HepG2 (cell line): Measurements from ENCODE around the gene ADGRB2. TPM values are rescaled to one million over a fixed set of nuclear protein-coding genes. Genes with fewer than 3 reads are reported as not detected.

Source experiments
- ATAC-seq: fragments of 200-7000 bp; cut with Tn5 transposase; 3 replicates; pipeline ENCODE4 v1.9.1; 2020; ENCODE audit warnings: mild to moderate bottlenecking, moderate library complexity
- BruUV-seq: library from RNA; stranded (reverse); fragments of 400-500 nt; replicated peaks from 2 replicates; lab custom pipeline; 2021; lab: Mats Ljungman, UMichigan
- CTCF ChIA-PET: fragments of 300-600 bp; formaldehyde crosslinking; extraction: SDS; loops from one replicate; lab custom pipeline; 2021; ENCODE audit warnings: low total read pairs, inconsistent platforms, low intra/inter-chr PET ratio; lab: Yijun Ruan, JAX
- POLR2A ChIA-PET: fragments of 350-600 bp; sonication (Branson Sonifier 250); formaldehyde crosslinking; loops from one replicate; lab custom pipeline; 2020; ENCODE audit warnings: antibody characterized with exemption, inconsistent platforms; lab: Yijun Ruan, JAX
- DNase-seq: peaks from one replicate; pipeline ENCODE4 v3.0.0-alpha.2; 2015; ENCODE audit warnings: low spot score
- FAIRE-seq: peaks from 3 replicates; lab custom pipeline; 2011; peaks lifted over from hg19 to GRCh38; lab: Jason Lieb, UNC
- H2AFZ ChIP-seq: one replicate; pipeline ENCODE4 v1.6.1; 2011; ENCODE audit warnings: low read length, inconsistent platforms
- H3K27ac ChIP-seq: fragments of 300-600 bp; 3 replicates; pipeline ENCODE4 v1.8.0; 2011; ENCODE audit warnings: mixed run types, mild to moderate bottlenecking, mixed read lengths, low read length, inconsistent platforms; ENCODE audit not compliant: insufficient read depth; ENCODE audit errors: extremely low read length
- H3K27me3 ChIP-seq, 2 experiments: fragments of 200-600 bp in 1 of 2; 2 replicates in 1 of 2; 3 replicates in 1 of 2; pipeline versions ENCODE4 v1.6.0 to v1.8.0; 2011; ENCODE audit warnings: low read length in 2 of 2, mild to moderate bottlenecking in 2 of 2, moderate library complexity in 2 of 2, inconsistent platforms in 1 of 2; ENCODE audit not compliant: insufficient read depth in 2 of 2, control insufficient read depth in 1 of 2
- H3K36me3 ChIP-seq, 2 experiments: fragments of 200-600 bp in 1 of 2; replicated peaks in 1 of 2; 2 replicates in 1 of 2; 3 replicates in 1 of 2; pipeline versions ENCODE4 v1.5.1 to v1.8.0; 2011; ENCODE audit warnings: low read length in 2 of 2, inconsistent platforms in 1 of 2; ENCODE audit not compliant: insufficient read depth in 2 of 2, control insufficient read depth in 1 of 2
- H3K4me1 ChIP-seq: 2 replicates; pipeline ENCODE4 v1.5.1; 2012; ENCODE audit warnings: low read length, inconsistent platforms; ENCODE audit not compliant: insufficient read depth
- H3K4me2 ChIP-seq: 2 replicates; pipeline ENCODE4 v1.6.0; 2011; ENCODE audit warnings: low read depth, low read length, inconsistent platforms
- H3K4me3 ChIP-seq, 3 experiments: fragments of 200-600 bp in 1 of 3; sonication (generic), shearing (Covaris generic) in 1 of 3; replicated peaks in 1 of 3; 2 replicates each; pipeline ENCODE4 v1.5.1; 2011 to 2016; ENCODE audit warnings: low read length in 3 of 3, inconsistent platforms in 2 of 3, low read depth in 2 of 3, mild to moderate bottlenecking in 2 of 3, control low read depth in 1 of 3, mixed read lengths in 1 of 3; ENCODE audit not compliant: insufficient read depth in 1 of 3
- H3K79me2 ChIP-seq: one replicate; pipeline ENCODE4 v1.6.1; 2011; ENCODE audit warnings: low read length, inconsistent platforms; ENCODE audit not compliant: insufficient read depth
- H3K9ac ChIP-seq: 2 replicates; pipeline ENCODE4 v1.6.0; 2011; ENCODE audit warnings: mild to moderate bottlenecking, low read depth, low read length, inconsistent platforms; ENCODE audit not compliant: insufficient read depth
- H3K9me3 ChIP-seq: 2 replicates; pipeline ENCODE4 v1.5.1; 2012; ENCODE audit warnings: mild to moderate bottlenecking, low read length
- H4K20me1 ChIP-seq: 2 replicates; pipeline ENCODE4 v1.6.0; 2011; ENCODE audit warnings: inconsistent platforms, mild to moderate bottlenecking, low read length, moderate library complexity; ENCODE audit not compliant: insufficient read depth
- PHF21A ChIP-seq: sonication (generic); formaldehyde crosslinking; IDR thresholded peaks from 2 replicates; pipeline ENCODE4 v1.5.0; 2020; ENCODE audit warnings: mild to moderate bottlenecking, missing genetic modification reagents
- RFXANK ChIP-seq: IDR thresholded peaks from 2 replicates; pipeline ENCODE4 v1.6.1; 2016
- SETDB1 ChIP-seq: sonication (generic); formaldehyde crosslinking; IDR thresholded peaks from 2 replicates; pipeline ENCODE4 v1.5.1; 2020; ENCODE audit warnings: missing genetic modification reagents, mild to moderate bottlenecking, borderline replicate concordance
- SIX1 ChIP-seq: sonication (generic); formaldehyde crosslinking; IDR thresholded peaks from 2 replicates; pipeline ENCODE4 v1.4.0; 2020; ENCODE audit warnings: missing genetic modification reagents, borderline replicate concordance
- SNRNP70 ChIP-seq: fragments of 200-400 bp; formaldehyde crosslinking; IDR thresholded peaks from 2 replicates; pipeline ENCODE4 v1.6.1; 2017; ENCODE audit warnings: mild to moderate bottlenecking, low read depth, low read length, moderate library complexity
- SOX5 ChIP-seq: IDR thresholded peaks from 2 replicates; pipeline ENCODE4 v1.6.1; 2016; ENCODE audit warnings: borderline replicate concordance
- TARDBP ChIP-seq: sonication (generic); formaldehyde crosslinking; IDR thresholded peaks from 2 replicates; pipeline ENCODE4 v1.8.0; 2022; ENCODE audit warnings: mild to moderate bottlenecking, missing genetic modification reagents
- ZBTB8A ChIP-seq: sonication (generic); formaldehyde crosslinking; IDR thresholded peaks from 2 replicates; pipeline ENCODE4 v1.4.0; 2020; ENCODE audit warnings: mild to moderate bottlenecking, low read depth, missing genetic modification reagents, borderline replicate concordance
- ZNF224 ChIP-seq: sonication (generic); formaldehyde crosslinking; IDR thresholded peaks from 2 replicates; pipeline ENCODE4 v1.5.0; 2020; ENCODE audit warnings: mild to moderate bottlenecking, missing genetic modification reagents
- ZNF260 ChIP-seq: sonication (generic); formaldehyde crosslinking; IDR thresholded peaks from 2 replicates; pipeline ENCODE4 v1.4.0; 2020; ENCODE audit warnings: missing genetic modification reagents, low read depth, mild to moderate bottlenecking, borderline replicate concordance
- ZSCAN25 ChIP-seq: sonication (generic); formaldehyde crosslinking; IDR thresholded peaks from 2 replicates; pipeline ENCODE4 v1.8.0; 2022; ENCODE audit warnings: mild to moderate bottlenecking, missing genetic modification reagents
- WGBS: methylation state at CpG from one replicate; pipeline ENCODE4 v1.1.6; 2017; ENCODE audit warnings: low lambda C conversion rate; 5-methylcytosine and 5-hydroxymethylcytosine counted together
- in situ Hi-C: cut with HindIII; loops from 2 replicates; pipeline ENCODE4 v1.10.0; 2017; ENCODE audit warnings: low pct_unique_long_range_greater_than_20kb; ENCODE audit not compliant: extremely low pct_ligation_motif_present
- intact Hi-C: fragments of 100-400 bp; cut with micrococcal nuclease; formaldehyde crosslinking; loops from one replicate; pipeline ENCODE4 v1.10.0; 2022; ENCODE audit not compliant: unreplicated experiment
- polyA plus RNA-seq, 8 experiments: library from polyadenylated mRNA; depleted of rRNA in 3 of 8; stranded (reverse) in 7 of 8; unstranded in 1 of 8; fragments of >200 nt; fragmentation: Illumina TruSeq in 4 of 8; extraction: Trizol in 4 of 8; gene quantifications; 2 replicates each; pipeline versions ENCODE4 v1.2.1 to v1.2.3, GENCODE V29; 2011 to 2016; ENCODE audit warnings: low read depth in 4 of 8, missing spikeins in 1 of 8, mixed read lengths in 1 of 8; ENCODE audit not compliant: insufficient read depth in 1 of 8
- total RNA-seq, 5 experiments: library from RNA; depleted of rRNA; stranded (reverse); fragments of >200 nt; fragmentation: Illumina TruSeq; extraction: Trizol; gene quantifications; 2 replicates each; pipeline ENCODE4 v1.2.3, GENCODE V29; 2016; ENCODE audit warnings: low read depth in 1 of 5
- TF ChIP-seq, protein P1 (sequence below): sonication (generic); formaldehyde crosslinking; IDR thresholded peaks from 2 replicates; pipeline ENCODE4 v1.5.1; 2020; ENCODE audit warnings: mild to moderate bottlenecking, missing genetic modification reagents, borderline replicate concordance

ADGRB2 gene
- total and polyA plus RNA-seq, 2 of the 13 experiments (the other 11 are each of a cell fraction or from before 2014, with no cell fraction given): 0.03 to 0.09 TPM

DNA sequence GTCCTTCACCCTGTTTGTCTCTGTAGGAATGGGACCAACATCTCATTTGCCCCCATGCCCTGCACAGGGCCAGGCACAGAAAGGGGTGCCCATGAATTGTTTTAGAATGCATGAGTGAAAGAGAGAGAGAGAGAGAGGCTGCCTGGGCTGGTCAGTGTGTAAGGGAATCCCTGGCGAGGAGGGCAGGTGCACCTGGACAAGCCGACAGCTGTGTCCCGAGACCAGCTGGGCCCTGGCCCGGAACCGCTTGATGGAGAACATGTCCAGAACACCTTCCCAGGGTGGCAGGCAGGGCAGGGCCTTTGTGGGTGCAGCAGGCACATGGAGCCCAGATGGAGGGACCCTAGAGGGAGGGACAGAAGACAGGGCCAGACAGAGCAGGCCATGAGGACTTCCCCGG, 28.9 kb upstream of the ADGRB2 start:
- intact Hi-C loops (no loop called here), in situ Hi-C loops (no loop called here)
- POLR2A ChIA-PET: no interaction called here
- H3K36me3 ChIP-seq: no peaks in the 10 kb centered on the region
- CTCF ChIA-PET: no interaction called here
- H2AFZ ChIP-seq: no peak overlapping the region
- H3K9me3 ChIP-seq: no peaks in the 10 kb centered on the region
- no peaks in the 10 kb centered on the region for H4K20me1 ChIP-seq
- H3K4me1 ChIP-seq: peaks cover 18% of the 10 kb centered on the region
- H3K27ac ChIP-seq: no peak overlapping the region
- WGBS: 48% methylated on average over 5 of the region's 6 CpGs
- H3K79me2 ChIP-seq: no peaks in the 10 kb centered on the region
- H3K4me2 ChIP-seq: no peak overlapping the region
- BruUV-seq: no TSS peak
- no peak for DNase-seq
- no peak for ATAC-seq
- H3K9ac ChIP-seq: no peak overlapping the region
- H3K27me3 ChIP-seq: peaks cover 3 to 26% of the 10 kb centered on the region in 2 experiments; a peak in 3 of 5 replicates
- TF ChIP-seq PHF21A (no peak), SETDB1 (no peak), ZBTB8A (no peak), RFXANK (CRISPR knock-in tag) (no peak), ZNF260 (CRISPR knock-in tag) (no peak), SOX5 (no peak)
- FAIRE-seq: no peak
- no peak overlapping the region for H3K4me3 ChIP-seq

- Histone ChIP-seq H3K9me3 (no peaks in the 10 kb centered on the region), H4K20me1 (no peaks in the 10 kb centered on the region), H3K9ac (no peak overlapping the region), H3K4me2 (no peak overlapping the region), H3K79me2 (no peaks in the 10 kb centered on the region), H3K27ac (no peak overlapping the region), H2AFZ (no peak overlapping the region), H3K36me3 (no peaks in the 10 kb centered on the region), H3K4me3 (no peak overlapping the region), H3K4me1 (peaks cover 22% of the 10 kb centered on the region), H3K27me3 (peaks cover 3 to 25% of the 10 kb centered on the region in 2 experiments; a peak in 3 of 5 replicates)
- no TSS peak for BruUV-seq
- ChIA-PET CTCF (no interaction called here), POLR2A (no interaction called here)
- ATAC-seq (no peak), FAIRE-seq (no peak), DNase-seq (no peak)
- in situ Hi-C loops (no loop called here), intact Hi-C loops (no loop called here)
- WGBS: 50% methylated on average over 3 of the region's 4 CpGs
- TF ChIP-seq SIX1 (CRISPR knock-in tag) (no peak), ZNF224 (no peak), SNRNP70 (no peak), ZSCAN25 (CRISPR knock-in tag) (no peak), TARDBP (CRISPR knock-in tag) (no peak)
- TF ChIP-seq, protein P1, sequence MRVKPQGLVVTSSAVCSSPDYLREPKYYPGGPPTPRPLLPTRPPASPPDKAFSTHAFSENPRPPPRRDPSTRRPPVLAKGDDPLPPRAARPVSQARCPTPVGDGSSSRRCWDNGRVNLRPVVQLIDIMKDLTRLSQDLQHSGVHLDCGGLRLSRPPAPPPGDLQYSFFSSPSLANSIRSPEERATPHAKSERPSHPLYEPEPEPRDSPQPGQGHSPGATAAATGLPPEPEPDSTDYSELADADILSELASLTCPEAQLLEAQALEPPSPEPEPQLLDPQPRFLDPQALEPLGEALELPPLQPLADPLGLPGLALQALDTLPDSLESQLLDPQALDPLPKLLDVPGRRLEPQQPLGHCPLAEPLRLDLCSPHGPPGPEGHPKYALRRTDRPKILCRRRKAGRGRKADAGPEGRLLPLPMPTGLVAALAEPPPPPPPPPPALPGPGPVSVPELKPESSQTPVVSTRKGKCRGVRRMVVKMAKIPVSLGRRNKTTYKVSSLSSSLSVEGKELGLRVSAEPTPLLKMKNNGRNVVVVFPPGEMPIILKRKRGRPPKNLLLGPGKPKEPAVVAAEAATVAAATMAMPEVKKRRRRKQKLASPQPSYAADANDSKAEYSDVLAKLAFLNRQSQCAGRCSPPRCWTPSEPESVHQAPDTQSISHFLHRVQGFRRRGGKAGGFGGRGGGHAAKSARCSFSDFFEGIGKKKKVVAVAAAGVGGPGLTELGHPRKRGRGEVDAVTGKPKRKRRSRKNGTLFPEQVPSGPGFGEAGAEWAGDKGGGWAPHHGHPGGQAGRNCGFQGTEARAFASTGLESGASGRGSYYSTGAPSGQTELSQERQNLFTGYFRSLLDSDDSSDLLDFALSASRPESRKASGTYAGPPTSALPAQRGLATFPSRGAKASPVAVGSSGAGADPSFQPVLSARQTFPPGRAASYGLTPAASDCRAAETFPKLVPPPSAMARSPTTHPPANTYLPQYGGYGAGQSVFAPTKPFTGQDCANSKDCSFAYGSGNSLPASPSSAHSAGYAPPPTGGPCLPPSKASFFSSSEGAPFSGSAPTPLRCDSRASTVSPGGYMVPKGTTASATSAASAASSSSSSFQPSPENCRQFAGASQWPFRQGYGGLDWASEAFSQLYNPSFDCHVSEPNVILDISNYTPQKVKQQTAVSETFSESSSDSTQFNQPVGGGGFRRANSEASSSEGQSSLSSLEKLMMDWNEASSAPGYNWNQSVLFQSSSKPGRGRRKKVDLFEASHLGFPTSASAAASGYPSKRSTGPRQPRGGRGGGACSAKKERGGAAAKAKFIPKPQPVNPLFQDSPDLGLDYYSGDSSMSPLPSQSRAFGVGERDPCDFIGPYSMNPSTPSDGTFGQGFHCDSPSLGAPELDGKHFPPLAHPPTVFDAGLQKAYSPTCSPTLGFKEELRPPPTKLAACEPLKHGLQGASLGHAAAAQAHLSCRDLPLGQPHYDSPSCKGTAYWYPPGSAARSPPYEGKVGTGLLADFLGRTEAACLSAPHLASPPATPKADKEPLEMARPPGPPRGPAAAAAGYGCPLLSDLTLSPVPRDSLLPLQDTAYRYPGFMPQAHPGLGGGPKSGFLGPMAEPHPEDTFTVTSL (CRISPR knock-in tag): no peak
Measured at GRCh38 chr1:31792541-31792940, 28.4 kb upstream of the ADGRB2 start.
